GM19455 (cell line): ENCODE measurements around the gene NRSN2.

Experiments
- ATAC-seq: cut with Tn5 transposase; IDR thresholded peaks from one replicate; pipeline ENCODE4 v1.9.1; 2021; ENCODE audit not compliant: unreplicated experiment

NRSN2 gene

DNA sequence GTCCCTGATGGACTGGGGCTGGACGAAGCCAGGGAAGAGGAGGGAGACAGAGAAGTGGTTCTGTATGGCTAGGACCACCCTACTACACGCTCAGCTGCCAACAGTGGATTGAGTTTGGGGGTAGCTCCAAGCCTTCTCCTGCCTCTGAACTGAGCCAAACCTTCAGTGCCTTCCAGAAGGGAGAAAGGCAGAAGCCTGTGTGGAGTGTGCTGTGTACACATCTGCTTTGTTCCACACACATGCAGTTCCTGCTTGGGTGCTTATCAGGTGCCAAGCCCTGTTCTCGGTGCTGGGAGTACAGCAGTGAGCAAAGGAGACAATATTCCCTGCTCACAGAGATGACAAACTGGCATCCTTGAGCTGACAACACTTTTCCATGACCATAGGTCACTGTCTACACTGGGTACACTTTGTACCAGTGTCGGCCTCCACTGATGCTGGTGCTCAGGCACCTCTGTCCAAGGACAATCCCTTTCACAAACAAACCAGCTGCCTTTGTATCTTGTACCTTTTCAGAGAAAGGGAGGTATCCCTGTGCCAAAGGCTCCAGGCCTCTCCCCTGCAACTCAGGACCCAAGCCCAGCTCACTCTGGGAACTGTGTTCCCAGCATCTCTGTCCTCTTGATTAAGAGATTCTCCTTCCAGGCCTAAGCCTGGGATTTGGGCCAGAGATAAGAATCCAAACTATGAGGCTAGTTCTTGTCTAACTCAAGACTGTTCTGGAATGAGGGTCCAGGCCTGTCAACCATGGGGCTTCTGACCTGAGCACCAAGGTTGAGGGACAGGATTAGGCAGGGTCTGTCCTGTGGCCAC, 49.9 kb downstream of the NRSN2 start:
- ATAC-seq = no peak

DNA sequence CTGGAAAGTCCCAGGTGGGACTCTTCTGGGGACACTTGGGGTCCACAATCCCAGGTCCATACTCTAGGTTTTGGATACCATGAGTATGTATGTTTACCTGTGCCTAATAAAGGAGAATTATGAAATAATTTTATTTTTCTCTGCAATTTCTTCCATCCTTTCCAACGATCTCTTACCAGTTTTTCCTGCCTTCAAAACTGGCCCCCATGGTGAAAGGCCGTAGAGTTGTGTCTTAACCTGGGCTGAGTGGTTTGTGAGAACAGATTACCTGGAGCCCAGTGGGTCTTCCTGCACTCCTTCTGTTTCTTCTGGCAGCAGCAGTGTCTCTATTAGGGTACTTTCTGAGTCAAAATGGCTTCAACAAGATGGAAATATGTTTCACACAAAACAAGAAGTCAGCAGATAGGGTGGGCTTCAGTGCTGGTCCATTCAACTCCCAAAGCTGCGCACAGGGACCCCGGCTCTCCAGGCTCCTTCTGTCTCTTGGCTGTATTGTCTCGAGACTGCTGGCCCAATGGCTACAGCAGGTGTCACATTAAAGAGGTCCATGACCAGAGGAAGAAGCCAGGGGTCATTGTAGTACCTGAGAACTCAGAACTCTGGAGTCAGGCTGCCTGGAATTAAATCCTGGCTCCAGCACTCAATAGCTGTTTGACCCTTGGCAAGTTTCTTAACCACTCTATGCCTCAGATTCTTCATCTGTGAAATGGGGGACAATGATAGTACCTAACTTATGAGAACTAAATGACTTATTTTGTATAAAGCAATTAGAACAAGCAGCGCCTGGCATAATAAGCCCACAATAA, 50.7 kb downstream of the NRSN2 start:
- no peak for ATAC-seq

DNA sequence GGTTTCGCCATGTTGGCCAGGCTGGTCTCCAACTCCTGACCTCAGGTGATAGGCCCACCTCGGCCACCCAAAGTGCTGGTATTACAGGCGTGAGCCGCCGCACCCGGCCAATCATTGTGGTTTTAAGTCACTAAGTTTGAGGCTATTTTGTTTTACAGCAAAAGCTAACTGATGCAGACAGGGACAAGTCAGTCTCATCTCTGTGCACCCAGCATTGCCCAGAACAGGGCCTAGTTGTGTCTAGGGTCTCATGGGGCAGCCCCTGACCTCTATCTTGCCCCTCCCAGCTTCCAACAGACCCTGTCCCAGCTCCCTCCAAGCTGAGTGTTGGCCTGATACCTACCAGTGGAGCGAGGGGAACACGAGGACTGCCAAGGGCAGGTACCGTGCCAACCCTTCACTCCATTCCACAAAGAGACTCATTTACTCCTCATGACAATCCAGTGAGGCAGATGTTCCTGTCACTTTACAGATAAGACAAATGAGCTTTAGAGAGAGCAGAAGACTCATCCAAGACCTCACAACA, 52.3 kb downstream of the NRSN2 start:
- ATAC-seq = no peak

DNA sequence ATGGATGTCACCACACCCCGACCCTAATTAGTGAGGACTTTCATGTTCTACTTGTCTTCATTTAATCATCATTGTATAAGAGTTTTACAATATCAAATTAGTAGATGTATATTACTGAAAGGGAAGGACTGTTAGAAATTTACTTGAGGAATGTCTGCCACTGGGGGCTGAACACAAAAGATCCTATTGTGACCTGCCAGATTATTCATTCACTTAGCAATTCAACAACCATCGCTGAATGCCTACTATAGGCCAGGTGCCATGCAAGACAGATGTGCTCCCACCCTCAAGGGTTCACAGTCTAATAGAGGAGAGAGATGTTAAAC, 53.2 kb downstream of the NRSN2 start:
- ATAC-seq = no peak

DNA sequence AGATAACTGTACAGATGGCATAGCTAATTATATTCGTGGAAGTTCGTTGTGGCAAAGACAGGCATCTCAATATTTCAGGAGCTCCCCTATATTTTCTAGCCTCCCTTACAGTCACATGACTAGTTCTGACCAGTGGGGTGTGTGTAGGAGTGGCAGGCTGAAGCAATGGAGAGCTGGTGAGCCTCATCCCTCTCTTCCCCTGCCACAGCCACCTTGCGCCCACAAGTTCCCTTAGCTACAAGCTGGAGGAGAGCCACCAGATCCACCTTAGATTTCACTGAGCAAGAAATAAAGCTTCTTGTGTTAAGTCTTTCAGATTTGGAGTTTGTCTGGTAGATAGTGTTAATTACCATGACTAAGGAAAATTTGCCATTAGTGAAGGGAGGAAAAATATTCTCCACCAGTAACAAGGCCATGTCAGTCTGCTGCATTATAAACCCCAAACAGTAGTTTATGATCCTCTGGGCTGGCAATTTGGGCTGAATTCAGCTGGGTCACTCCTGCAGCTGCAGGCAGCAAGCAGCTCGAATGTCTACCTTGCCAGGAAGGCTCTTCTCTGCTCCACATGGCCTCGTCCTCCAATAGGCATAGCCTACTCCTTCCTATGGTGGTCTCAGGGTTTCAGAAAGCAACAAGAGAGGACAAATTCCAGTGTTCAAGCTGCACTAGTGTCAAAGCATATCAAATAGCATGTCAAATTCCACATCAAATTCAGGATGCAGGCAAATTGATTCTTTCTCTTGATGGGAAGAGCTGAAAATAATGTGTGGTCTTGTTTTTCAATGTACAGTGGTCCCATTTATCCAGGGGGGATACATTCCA, 53.8 kb downstream of the NRSN2 start:
- no peak for ATAC-seq

DNA sequence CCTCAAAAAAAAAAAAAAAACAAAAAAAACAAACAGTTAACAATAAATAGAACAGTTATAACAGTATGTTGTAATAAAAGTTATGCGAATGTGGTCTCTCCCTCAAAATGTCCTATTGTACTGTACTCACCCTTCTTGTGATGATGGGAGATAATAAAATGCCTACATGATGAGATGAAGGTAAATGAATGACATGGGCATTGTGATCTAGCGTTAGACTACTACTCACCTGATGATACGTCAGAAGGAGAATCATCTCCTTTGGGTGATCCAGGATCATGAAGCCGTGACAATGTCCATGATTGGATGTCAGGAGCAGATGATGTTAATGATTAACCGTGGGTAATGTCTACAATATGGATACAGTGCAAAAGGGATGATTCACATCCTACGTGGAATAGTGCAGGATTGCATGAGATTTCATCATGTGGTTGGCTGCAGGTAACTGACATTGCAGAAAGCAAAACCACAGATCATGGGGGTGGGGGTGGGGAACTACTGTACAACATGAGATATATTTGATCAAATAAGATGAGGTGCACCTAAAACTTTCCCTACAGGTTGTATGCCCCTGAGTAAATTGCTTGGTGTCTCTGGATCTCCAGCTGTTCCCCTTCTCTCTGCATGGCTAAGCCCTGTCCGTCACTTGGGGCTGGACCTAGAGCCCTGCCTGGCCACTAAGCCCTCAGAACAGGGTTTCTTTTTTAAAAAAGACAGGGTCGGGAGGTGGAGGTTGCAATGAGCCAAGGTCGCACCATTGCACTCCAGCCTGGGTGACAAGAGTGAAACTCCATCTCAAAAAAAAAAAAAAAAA, 55.0 kb downstream of the NRSN2 start:
- ATAC-seq = no peak

DNA sequence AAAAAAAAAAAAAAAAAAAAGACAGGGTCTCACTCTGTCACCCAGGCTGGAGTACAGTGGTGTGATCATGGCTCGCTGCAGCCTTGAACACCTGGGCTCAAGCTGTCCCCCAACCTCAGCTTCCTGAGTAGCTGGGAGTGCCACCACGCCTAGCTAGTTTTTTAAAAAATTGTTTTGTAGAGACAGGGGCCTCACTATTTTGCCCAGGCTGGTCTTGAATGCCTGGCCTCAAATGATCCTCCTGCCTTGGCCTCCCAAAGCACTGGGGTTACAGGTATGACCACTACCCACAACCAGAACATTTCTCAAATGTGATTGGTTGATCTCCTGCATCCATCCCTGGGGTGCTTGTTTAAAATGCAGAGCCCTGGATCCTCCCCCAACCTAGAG, 55.6 kb downstream of the NRSN2 start:
- no peak for ATAC-seq

DNA sequence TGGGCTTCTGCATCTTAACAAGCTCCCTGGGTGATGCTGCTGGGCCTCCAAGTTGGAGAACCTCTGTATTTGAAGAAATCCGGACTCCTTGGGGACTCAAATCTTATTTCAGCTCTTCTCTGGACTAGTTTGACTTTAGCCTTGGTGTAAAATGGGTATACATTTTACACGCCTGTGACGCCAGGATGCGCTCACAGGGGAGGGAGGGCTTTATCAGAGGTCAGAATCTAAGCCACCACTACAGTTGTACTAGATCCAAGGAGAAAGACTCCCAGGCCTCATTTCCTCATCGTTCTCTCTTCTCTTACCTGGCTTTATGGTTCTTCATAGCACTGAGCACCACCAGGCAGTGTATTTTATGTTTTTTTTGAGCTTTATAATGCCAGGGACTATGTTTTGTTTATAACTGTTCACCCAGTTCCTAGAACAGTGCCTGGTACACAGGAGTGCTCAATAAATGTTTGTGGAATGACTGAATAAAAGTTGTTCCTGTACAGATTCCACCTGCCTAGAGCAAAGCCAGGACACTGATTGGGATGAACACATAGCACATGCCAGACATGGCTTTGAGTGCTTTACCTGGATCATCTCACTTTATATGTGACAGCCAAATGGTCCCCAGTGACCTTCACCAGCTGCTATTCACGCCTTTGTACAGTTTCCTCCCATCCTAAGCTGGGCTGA, 56.1 kb downstream of the NRSN2 start:
- ATAC-seq = no peak

DNA sequence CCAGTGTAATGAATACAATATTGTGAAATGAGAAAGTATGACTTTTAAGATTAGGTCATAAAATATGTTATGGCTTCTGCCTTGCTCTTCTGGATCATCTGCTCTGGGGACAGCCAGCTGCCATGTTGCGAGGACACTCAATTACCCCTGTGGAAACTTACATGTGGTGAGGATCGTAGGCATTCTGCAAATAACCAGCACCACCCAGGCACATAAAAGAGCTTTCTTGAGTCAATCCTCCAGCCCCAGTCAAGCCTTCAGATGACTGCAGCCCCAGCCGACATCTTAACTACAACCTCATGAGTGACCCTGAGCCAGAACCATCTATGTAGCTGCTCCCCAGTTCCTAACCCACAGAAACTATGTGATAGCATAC, 56.7 kb downstream of the NRSN2 start:
- ATAC-seq = no peak

DNA sequence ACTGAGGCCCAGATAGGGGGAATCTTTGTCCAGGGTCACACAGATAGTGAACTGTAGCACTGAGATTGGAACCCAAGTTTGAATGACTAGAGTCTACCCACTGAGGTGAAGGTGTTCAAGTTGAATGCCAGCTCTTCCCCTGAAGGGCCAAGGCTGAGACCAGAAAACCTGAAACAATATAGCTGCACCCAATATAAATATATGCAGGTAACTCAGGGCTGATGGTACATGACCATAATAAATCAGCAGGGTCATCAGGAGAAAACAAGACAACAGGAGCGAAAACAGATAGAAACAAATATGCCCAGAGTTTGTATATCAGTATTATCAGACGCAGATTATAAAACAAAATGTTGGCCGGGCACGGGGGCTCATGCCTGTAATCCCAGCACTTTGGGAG, 57.2 kb downstream of the NRSN2 start:
- ATAC-seq = no peak
